Measurements from ENCODE around the gene CYP20A1.
"Not testable (repeated sequence)": the region's sequence is repeated elsewhere in the genome, so short reads cannot be mapped to it uniquely, and the experiment has no call there.

CYP20A1 gene

GRCh38 chr2:203238704-203239526, at the start of gene CYP20A1:
Gene CYP20A1, plus strand, starts transcription at chr2:203239018. Its CDS starts 45 bp downstream, at chr2:203239063.
- DNase-seq: peak; percentile 98

- not testable (repeated sequence) for DNase-seq
Observed at GRCh38 chr2:203190547-203190946, 48.3 kb upstream of the CYP20A1 start.

- DNase-seq: not testable (repeated sequence)
Observed at GRCh38 chr2:203191026-203191425, 47.8 kb upstream of the CYP20A1 start.

- DNase-seq: no peak
Observed at GRCh38 chr2:203191961-203192360, 46.9 kb upstream of the CYP20A1 start.

- no peak for DNase-seq
Observed at GRCh38 chr2:203195331-203196036, 43.3 kb upstream of the CYP20A1 start.

- no peak for DNase-seq
Observed at GRCh38 chr2:203200866-203201265, 38.0 kb upstream of the CYP20A1 start.

- DNase-seq: no peak
Observed at GRCh38 chr2:203201426-203201825, 37.4 kb upstream of the CYP20A1 start.

- no peak for DNase-seq
Observed at GRCh38 chr2:203209538-203209937, 29.3 kb upstream of the CYP20A1 start.

- DNase-seq: peak; percentile 37
Observed at GRCh38 chr2:203225423-203226039, 13.3 kb upstream of the CYP20A1 start.

GRCh38 chr2:203229674-203230073, 9.1 kb upstream of the CYP20A1 start:
- not testable (repeated sequence) for DNase-seq

- no peak for DNase-seq
Observed at GRCh38 chr2:203237346-203238238, 1.2 kb upstream of the CYP20A1 start.

- DNase-seq: no peak
Observed at GRCh38 chr2:203238292-203238703, 520 bp upstream of the CYP20A1 start.

- no peak for DNase-seq
Observed at GRCh38 chr2:203240491-203240890, 1.7 kb downstream of the CYP20A1 start.

- no peak for DNase-seq
Observed at GRCh38 chr2:203242518-203242917, 3.7 kb downstream of the CYP20A1 start.

GRCh38 chr2:203246646-203247045, 7.8 kb downstream of the CYP20A1 start:
- DNase-seq: no peak

- no peak for DNase-seq
Observed at GRCh38 chr2:203252818-203253217, 14.0 kb downstream of the CYP20A1 start.

- DNase-seq: not testable (repeated sequence)
Observed at GRCh38 chr2:203253422-203254095, 14.7 kb downstream of the CYP20A1 start.

GRCh38 chr2:203261326-203262159, 22.7 kb downstream of the CYP20A1 start:
- no peak for DNase-seq

GRCh38 chr2:203279288-203279687, 40.5 kb downstream of the CYP20A1 start:
- no peak for DNase-seq

GRCh38 chr2:203280428-203281064, 41.7 kb downstream of the CYP20A1 start:
- DNase-seq: no peak
